Suppressor macrophage treated with lipopolysaccharide for 1 hour (primary cell): Measurements from ENCODE around the gene GRXCR1.

ENCODE experiments used
- DNase-seq, 3 donors: peaks; one replicate each; pipeline ENCODE4 v3.0.0-alpha.2; 2020 to 2022

GRXCR1 gene

DNA sequence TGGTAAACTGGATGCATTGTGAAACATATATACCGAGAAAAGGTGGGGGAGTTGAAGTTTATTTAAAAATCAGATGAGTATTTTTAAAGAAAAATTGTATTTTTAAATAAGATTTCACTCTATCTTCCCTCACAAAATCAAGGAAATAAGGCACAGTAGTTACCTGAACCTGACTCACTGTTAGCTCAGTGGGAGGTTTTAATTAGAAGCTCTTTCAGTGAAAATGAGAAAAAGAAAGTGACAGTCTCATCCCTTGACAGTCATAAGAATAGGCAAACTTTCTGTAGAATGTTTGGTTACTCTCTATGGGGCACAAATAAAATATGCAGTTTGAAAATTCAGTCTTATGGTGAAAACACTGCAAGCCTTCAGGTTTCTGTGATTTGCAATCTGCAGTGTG, 49.7 kb downstream of the GRXCR1 start:
- DNase-seq: no peak

DNA sequence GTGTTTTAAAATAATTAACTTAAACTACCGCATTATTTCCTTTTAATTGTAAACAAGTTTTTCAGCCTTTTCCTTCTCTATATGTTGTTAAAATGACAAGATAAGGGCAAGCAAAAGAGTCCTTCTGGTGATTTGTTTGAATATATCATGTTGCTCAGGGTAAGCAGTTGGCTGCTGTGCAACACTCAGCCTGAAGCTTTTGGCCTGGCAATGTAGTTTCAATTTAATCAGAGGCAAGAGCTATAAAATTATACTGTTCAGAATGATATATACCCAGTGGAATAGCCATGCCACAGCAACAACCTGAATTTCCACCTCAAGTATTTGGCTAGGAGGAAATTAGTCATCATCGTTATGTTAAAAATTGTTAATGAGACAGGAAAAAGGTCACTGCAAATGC, 53.4 kb downstream of the GRXCR1 start:
- DNase-seq: no peak

DNA sequence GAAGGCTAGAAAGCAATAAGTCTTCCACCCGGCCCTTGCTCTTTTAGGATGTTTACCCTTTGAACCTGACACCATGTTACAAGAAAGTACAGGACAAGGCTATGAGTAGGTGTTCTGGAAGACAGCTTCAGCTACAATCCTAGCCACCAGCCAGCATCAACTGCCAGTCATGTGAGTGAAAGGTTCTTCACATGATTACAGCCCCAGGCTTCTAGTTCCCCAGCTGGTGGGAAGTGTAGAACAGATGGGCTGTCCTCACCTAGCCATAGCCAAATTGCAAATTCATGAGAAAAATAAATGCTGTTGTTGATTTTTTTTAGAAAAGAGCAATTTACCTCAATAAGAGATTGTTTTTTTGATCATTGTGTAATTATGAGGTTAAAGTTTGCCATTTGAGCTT, 60.8 kb downstream of the GRXCR1 start:
- DNase-seq: no peak

DNA sequence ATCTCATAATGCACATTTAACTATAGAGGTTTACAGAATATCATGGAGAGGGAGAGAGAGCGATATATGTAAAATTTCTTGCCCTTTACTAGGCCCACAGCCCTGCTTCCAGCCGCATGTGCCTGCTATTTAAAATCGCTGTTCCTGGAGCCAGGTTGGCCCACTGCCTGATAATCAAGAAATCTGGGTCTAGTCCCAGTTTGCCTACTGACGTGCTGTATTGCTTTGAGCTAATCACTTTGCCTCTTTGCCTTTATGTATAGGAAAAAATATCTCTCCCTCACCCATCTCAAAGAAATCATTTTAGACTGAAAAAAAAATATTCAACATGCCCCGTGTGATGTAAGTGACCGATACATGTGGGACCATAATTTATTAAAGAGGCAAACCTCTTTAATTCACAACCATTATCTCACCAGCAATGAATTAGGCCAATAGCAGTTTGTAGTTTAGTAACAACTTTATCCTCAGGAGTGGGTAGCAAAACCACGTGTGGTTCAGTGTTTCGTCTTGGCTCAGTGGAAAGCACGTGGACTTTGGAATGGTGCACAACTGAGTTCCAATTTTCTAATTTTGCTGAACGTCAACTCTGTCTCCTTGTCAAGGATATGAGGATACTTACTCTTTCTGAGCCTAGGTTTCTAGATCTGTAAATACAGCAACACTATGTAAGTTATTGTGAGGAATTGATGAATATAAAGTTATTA, 62.6 kb downstream of the GRXCR1 start:
- DNase-seq: no peak

DNA sequence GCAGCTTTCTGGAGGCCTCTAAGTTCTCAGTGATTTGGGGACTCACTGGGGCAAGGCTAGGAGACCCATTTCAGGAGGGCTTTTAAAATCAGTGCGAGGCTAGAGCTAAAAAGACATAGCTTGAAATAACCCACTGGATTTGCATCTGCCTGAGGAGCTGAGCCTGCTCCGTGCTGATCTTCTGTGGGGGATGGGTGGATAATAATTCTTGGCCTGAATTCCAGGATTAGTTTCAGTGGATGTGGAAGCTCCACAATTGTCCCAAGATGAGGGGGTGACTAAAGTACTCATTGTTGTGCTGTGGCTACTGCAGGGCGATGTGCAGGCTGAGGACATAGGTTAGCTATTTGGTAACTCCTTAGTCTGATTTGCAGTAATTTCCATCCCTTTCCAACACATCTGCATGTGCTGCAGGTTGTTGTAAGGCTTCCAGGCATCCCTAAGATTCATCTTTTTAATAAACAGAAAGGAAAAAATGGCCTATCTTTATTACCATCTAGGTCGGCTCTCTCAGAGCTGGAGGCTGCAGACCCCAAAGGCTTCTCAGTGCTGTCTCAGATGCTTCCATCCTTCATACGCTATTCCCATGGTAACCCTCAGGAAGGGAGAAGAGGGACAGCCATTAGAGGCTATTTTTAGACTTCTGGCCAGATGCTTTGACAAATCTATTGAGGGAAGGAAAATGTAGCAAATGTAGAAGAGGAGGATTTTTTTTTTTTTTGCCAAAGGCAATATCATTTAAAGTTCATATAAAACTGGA, 63.4 kb downstream of the GRXCR1 start:
- no peak for DNase-seq

DNA sequence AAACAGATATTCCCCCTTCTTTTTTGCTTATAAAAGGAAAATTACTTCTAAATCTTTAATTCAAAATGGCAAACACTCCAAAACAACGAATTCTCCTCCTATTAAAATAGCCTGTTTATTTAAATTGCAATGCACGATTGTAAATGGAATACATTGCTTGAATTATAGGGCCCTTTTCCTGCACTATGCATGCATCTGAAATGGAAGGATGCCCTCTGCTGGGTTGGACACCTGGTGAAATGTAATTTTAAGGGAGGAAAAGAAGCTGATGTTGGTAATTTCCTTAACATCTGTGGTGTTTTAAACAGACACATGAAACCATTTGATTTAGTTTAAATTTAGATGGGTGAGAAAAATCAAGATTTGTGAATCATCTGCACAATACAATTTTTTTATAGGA, 72.8 kb downstream of the GRXCR1 start:
- no peak for DNase-seq

DNA sequence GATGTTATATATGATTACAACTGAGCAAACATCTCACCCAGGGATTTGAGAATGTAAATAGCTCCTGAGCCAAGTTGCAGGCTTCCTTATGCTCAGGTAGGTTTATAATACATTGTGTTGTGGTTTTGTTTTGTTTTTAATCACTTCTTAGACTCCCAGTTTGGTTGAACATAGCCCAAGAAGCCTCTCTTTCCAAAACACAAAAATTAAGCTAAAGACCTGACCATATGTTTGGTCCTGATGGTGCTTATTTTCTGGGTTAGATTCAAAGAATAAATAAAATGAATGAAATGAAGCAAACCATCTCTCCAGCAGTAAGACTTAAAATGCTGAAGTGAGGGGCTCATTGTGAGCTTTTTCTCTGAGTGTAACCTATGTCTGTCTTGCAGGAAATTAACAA, 93.5 kb downstream of the GRXCR1 start:
- DNase-seq: no peak

DNA sequence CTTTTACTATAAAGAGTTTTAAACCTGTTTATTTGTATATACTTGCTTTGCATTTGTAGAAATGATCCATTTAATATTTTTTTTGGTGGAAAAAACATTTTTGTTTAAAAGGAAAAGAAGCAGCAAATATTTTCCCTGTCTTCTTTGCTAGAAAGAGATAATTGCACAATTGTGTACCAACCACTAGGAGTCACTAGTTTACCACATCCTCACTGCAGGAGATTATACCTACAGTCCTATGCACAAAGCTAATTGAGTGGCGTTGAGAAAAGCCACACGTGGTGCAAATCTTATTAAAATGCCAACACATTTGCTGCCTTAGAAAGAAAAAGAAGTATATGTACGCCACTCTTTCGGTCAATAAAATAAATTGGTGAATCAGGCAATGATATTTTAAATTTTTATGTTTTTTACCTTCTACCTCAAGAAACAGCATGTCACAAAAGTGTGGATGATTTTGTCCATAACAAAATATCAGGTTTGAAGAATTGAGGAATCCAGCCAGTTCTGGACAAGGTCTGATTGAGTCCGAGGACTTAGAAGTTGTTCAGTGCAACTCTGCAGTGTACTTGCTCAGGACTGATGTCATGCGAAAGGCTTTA, 102.9 kb downstream of the GRXCR1 start:
- DNase-seq: peak; percentile 3 to 24 (median 22)

DNA sequence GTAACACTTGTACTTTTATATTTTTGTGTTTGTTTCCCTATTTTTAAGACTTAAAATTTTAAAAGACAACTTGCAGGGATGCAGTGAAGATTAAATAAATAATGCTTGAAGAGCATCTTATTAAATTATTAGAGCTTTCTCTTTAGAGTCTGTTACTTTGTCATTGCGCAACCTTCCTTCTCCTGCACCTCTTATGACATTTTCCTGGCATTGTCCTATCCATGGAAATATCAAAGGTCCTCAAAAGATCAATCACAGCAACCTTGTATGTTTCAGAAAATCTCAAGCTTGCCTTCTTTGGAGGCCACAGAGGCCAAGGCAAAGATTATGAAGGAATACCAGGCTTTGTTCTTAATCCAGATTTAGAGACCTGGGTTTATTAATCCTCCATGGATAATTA, 116.3 kb downstream of the GRXCR1 start:
- DNase-seq: no peak

DNA sequence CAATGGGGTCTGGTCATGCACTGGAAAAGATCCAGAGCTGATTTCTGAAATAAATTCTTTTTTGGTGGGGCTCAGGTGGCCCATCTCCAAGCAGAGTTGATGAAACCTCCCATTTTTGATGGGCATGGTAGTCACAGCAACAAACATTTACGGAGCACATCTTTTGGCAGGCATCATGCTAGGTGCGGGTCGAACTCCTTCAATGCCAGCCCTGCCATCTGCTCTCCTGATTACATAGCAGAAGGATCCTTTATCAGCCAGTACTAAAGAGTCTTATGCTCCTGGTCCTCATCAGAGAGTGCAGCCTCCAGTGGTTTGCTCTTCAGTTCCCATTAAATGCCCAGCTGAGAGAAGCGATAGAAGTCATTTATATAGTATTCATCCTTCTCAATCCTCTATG, 121.7 kb downstream of the GRXCR1 start:
- no peak for DNase-seq

DNA sequence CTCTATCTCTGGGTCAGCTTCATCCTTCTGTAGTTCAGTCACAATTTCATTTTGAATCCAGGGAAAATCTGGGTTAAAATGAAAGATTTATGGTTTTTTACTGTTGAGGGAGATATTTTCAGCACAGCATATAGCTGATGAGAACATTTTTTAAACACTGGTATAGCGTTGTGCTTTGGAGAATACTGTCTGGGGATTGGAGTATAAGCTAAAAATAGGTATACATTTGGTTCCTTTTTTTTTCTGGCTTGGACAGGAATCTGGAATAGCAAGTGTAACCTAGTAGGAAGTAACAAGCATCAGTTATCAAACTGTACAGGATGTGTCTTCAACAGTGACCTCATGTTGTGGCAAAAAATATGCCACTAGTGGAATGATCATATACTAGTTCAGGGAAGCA, 149.1 kb downstream of the GRXCR1 start:
- DNase-seq: no peak

DNA sequence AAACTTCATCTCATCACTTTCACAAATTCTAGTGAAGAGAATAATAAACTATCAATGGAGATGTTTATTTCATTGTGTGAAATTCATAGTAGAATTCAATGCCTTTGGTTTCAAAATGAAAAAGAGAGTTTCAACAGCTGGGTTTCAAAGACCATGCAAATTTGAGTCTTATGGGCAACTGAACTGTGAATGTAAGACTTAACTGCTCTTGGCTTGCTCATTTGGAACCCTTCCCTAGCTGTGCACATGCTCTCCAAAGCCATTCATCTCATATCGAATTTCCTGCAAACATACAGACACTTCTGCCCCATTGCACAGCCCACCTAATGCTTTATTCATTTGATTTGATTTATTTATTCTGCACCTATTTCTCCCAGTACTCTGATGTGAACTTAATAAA, 154.5 kb downstream of the GRXCR1 start:
- no peak for DNase-seq

DNA sequence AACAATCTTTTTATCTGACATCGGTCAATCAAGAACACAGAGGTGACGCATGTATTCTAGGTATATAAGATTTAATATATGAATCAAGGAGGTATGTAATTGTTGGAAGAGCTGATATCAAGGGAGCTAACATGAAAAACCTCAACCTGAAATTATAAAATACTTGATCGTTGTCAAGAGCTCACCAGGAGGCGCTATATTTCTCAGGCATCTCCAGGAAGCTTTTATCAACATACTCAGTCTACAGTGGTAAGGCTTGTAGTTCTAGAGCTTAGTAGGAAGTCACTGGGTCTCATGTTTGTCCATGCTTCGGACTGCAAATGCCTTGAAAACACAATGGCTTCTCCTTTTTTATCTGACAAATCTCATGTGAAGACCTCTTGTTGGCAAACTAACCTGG, 156.1 kb downstream of the GRXCR1 start:
- DNase-seq: no peak

DNA sequence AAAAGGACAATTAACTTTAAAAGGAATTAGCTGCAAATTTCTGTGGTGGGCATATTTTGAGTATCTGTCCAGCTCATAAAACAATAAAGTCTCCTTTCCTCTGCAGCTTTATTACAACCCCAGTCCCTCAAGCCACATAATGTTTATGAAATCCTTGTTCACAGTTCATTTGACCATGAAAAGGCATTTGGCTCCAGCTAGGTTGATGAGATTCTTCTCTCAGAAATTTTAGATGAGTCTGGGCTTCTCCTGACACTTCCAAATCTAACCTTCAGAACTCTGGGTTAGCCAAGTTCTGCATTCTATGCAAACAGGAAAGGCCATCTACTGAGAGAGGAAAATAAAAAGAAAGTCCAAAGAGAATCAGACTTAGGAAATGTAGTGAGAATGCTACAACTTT, 156.8 kb downstream of the GRXCR1 start:
- no peak for DNase-seq

DNA sequence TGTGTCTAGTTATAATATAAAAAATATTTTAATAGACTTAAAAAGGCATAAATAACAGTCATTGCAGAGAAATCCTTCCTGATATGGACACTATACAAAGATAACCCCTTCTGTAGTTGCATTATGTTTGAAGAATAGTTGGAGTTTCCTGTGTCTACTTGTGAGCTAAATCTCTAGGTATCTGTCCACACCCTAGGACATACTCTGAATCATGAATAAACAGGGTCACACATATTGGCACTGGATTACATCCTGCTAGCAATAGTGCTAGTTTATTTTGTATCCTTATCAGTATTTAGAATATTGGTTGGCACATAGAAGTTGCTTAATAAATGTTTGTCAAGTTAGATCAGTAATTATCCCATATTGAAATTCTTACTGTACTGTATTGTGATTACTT, 173.9 kb downstream of the GRXCR1 start:
- no peak for DNase-seq

DNA sequence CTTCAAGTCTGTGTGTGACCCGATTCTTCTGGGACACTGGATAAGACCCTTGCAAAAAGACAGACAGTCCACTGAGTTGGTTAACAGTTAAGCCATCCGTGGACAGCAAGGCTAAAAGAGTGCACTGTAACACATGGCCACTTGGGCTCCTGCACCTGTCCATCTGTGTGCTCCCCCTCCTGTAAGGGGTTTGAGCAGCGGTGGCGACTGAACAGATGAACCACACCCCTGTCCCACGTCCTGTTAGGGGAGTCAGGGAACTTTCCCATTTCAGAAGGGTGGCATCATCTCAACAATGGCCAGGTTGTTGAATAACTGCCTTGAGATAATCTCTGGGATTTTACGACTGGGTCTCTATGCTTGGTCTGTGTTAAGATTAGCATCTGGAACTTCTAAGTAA, 178.6 kb downstream of the GRXCR1 start:
- no peak for DNase-seq
